GM23338 (cell line): ENCODE measurements around the gene FUT8. TPM values are rescaled to one million over a fixed set of nuclear protein-coding genes. Genes with fewer than 3 reads are reported as not detected.

Source experiments
- ATAC-seq: fragments of 200-7000 bp; cut with Tn5 transposase; 3 replicates; pipeline ENCODE4 v1.9.1; 2020
- DNase-seq: peaks from one replicate; pipeline ENCODE4 v3.0.0-alpha.2; 2015; ENCODE audit warnings: low spot score
- H2AFZ ChIP-seq: fragments of 200-600 bp; sonication (generic); 2 replicates; pipeline ENCODE4 v1.8.0; 2016; ENCODE audit warnings: antibody characterized with exemption, mild to moderate bottlenecking, moderate library complexity
- H3F3A ChIP-seq: fragments of 200-600 bp; sonication (generic); replicated peaks from 2 replicates; pipeline ENCODE4 v1.8.0; 2017; ENCODE audit warnings: antibody characterized with exemption, mixed run types, low read depth
- H3K27ac ChIP-seq: fragments of 200-600 bp; sonication (generic); 2 replicates; pipeline ENCODE4 v1.6.1; 2016; ENCODE audit warnings: low read depth
- H3K27me3 ChIP-seq: fragments of 200-600 bp; sonication (generic); 2 replicates; pipeline ENCODE4 v1.8.0; 2016; ENCODE audit warnings: mild to moderate bottlenecking, mixed run types, moderate library complexity; ENCODE audit not compliant: insufficient read depth
- H3K36me3 ChIP-seq: fragments of 200-600 bp; sonication (generic); 2 replicates; pipeline ENCODE4 v1.8.0; 2016; ENCODE audit warnings: mild to moderate bottlenecking; ENCODE audit not compliant: insufficient read depth
- H3K4me1 ChIP-seq: fragments of 200-600 bp; sonication (generic); 2 replicates; pipeline ENCODE4 v1.8.0; 2016; ENCODE audit warnings: mild to moderate bottlenecking, moderate library complexity; ENCODE audit not compliant: insufficient read depth
- H3K4me2 ChIP-seq: fragments of 200-600 bp; sonication (generic); 2 replicates; pipeline ENCODE4 v1.7.1; 2017; ENCODE audit warnings: mixed run types
- H3K4me3 ChIP-seq: fragments of 200-600 bp; sonication (generic); 2 replicates; pipeline ENCODE4 v1.6.1; 2016; ENCODE audit warnings: mixed run types
- H3K79me2 ChIP-seq: fragments of 200-600 bp; sonication (generic); replicated peaks from 2 replicates; pipeline ENCODE4 v1.8.0; 2017; ENCODE audit warnings: mild to moderate bottlenecking; ENCODE audit not compliant: insufficient read depth
- H3K9me2 ChIP-seq: fragments of 200-600 bp; sonication (generic); 2 replicates; pipeline ENCODE4 v1.8.0; 2017; ENCODE audit not compliant: insufficient read depth
- H4K20me1 ChIP-seq: fragments of 200-600 bp; sonication (generic); replicated peaks from 2 replicates; pipeline ENCODE4 v1.8.0; 2017; ENCODE audit warnings: mild to moderate bottlenecking; ENCODE audit not compliant: insufficient read depth
- H3K27ac Mint-ChIP-seq: 2 replicates; pipeline ENCODE4 v1.8.0; 2020; ENCODE audit warnings: inconsistent platforms, mild to moderate bottlenecking, moderate library complexity, mixed read lengths
- H3K27me3 Mint-ChIP-seq: 3 replicates; pipeline ENCODE4 v1.8.0; 2022; ENCODE audit warnings: low read depth, mild to moderate bottlenecking, moderate library complexity, mixed read lengths, inconsistent platforms; ENCODE audit not compliant: insufficient read depth, poor library complexity
- H3K36me3 Mint-ChIP-seq: 3 replicates; pipeline ENCODE4 v1.8.0; 2021; ENCODE audit warnings: low read depth, mild to moderate bottlenecking, inconsistent platforms, moderate library complexity, mixed read lengths
- H3K4me1 Mint-ChIP-seq: 3 replicates; pipeline ENCODE4 v1.8.0; 2020; ENCODE audit warnings: mild to moderate bottlenecking, inconsistent platforms, mixed read lengths
- H3K4me3 Mint-ChIP-seq: 3 replicates; pipeline ENCODE4 v1.8.0; 2021; ENCODE audit warnings: moderate library complexity, mild to moderate bottlenecking, inconsistent platforms, mixed read lengths
- H3K9me3 Mint-ChIP-seq: 3 replicates; pipeline ENCODE4 v1.8.0; 2020; ENCODE audit warnings: moderate library complexity, mild to moderate bottlenecking, inconsistent platforms, mixed read lengths
- CREB1 ChIP-seq: fragments of 250-450 bp; sonication (Bioruptor Pico); IDR thresholded peaks from 2 replicates; pipeline ENCODE4 v1.5.0; 2020; ENCODE audit warnings: low read depth, mild to moderate bottlenecking, moderate library complexity
- EZH2 ChIP-seq: fragments of 200-600 bp; sonication (generic); IDR thresholded peaks from one replicate; pipeline ENCODE4 v1.8.0; 2017; ENCODE audit warnings: antibody characterized with exemption, mild to moderate bottlenecking, low read depth; ENCODE audit not compliant: unreplicated experiment
- EZH2phosphoT487 ChIP-seq: fragments of 200-600 bp; sonication (generic); IDR thresholded peaks from one replicate; pipeline ENCODE4 v1.8.1; 2018; ENCODE audit warnings: antibody characterized with exemption; ENCODE audit not compliant: unreplicated experiment
- JUNB ChIP-seq: IDR thresholded peaks from one replicate; pipeline ENCODE4 v1.6.1; 2016; ENCODE audit warnings: antibody characterized with exemption; ENCODE audit not compliant: unreplicated experiment
- NANOG ChIP-seq: IDR thresholded peaks from 2 replicates; pipeline ENCODE4 v1.6.1; 2016; ENCODE audit warnings: antibody characterized with exemption, borderline replicate concordance
- POLR2AphosphoS5 ChIP-seq: IDR thresholded peaks from 2 replicates; pipeline ENCODE4 v1.6.1; 2016; ENCODE audit warnings: antibody characterized with exemption, low read depth
- REST ChIP-seq: IDR thresholded peaks from one replicate; pipeline ENCODE4 v1.6.1; 2018; ENCODE audit warnings: antibody characterized with exemption; ENCODE audit not compliant: unreplicated experiment
- STAT1 ChIP-seq: IDR thresholded peaks from one replicate; pipeline ENCODE4 v1.6.1; 2016; ENCODE audit warnings: antibody characterized with exemption; ENCODE audit not compliant: unreplicated experiment
- ZNF114 ChIP-seq: fragments of 250-450 bp; sonication (Bioruptor Pico); IDR thresholded peaks from 2 replicates; pipeline ENCODE4 v1.5.0; 2020; ENCODE audit warnings: mild to moderate bottlenecking, moderate library complexity
- ZNF331 ChIP-seq: fragments of 250-450 bp; sonication (Bioruptor Pico); IDR thresholded peaks from 2 replicates; pipeline ENCODE4 v1.5.0; 2020; ENCODE audit warnings: low read depth, mild to moderate bottlenecking, moderate library complexity
- ZNF462 ChIP-seq: fragments of 250-450 bp; sonication (Bioruptor Pico); IDR thresholded peaks from 2 replicates; pipeline ENCODE4 v1.5.0; 2020; ENCODE audit warnings: mild to moderate bottlenecking, moderate library complexity
- polyA plus RNA-seq: library from polyadenylated mRNA; unstranded; fragments of >200 nt; fragmentation: Nextera tagmentation; extraction: Ambion mirVana; gene quantifications from 2 replicates; pipeline ENCODE4 v1.2.1, GENCODE V29; 2016
- total RNA-seq: library from RNA; depleted of rRNA; stranded (reverse); fragments of >200 nt; shearing (Covaris generic); gene quantifications from 2 replicates; pipeline ENCODE4 v1.2.3, GENCODE V29; 2014
- TF ChIP-seq, protein P1 (sequence below): IDR thresholded peaks from 2 replicates; pipeline ENCODE4 v1.6.1; 2016; ENCODE audit warnings: antibody characterized with exemption

Gene FUT8
- total and polyA plus RNA-seq, 2 experiments from 2014 or later: 8.2 to 23.2 TPM

GRCh38 chr14:65536781-65537423, 124.4 kb downstream of the FUT8 start (continued):
- no peak for TF ChIP-seq POLR2AphosphoS5
- no peak for TF ChIP-seq ZNF462 (CRISPR knock-in tag)
- TF ChIP-seq, protein P1, sequence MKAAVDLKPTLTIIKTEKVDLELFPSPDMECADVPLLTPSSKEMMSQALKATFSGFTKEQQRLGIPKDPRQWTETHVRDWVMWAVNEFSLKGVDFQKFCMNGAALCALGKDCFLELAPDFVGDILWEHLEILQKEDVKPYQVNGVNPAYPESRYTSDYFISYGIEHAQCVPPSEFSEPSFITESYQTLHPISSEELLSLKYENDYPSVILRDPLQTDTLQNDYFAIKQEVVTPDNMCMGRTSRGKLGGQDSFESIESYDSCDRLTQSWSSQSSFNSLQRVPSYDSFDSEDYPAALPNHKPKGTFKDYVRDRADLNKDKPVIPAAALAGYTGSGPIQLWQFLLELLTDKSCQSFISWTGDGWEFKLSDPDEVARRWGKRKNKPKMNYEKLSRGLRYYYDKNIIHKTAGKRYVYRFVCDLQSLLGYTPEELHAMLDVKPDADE: no peak

DNA sequence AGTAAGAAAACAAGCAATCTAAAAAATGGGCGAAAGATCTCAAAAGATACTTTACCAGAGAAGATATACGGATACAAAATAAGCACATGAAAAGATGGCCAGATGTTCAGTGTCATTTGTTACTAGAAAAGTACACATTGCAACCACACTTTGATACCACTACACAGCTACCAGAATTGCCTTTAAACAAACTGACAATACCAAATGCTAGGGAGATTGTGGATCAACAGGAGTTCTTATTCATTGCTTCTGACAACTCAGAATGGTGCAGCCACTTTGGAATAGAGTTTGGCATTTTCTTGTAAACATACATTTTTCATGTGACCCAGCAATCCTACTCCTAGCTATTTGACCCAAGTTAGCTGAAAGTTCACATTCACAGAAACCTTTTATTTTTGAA, 136.3 kb downstream of the FUT8 start:
- peaks cover 29% of the 10 kb centered on the region; the same call in 2 of the 3 replicates for H3K4me1 Mint-ChIP-seq
- ATAC-seq: no peak
- no peak overlapping the region for H3K27ac Mint-ChIP-seq
- Histone ChIP-seq H3F3A (no peaks in the 10 kb centered on the region), H3K79me2 (no peaks in the 10 kb centered on the region), H3K27me3 (no peaks in the 10 kb centered on the region), H4K20me1 (no peaks in the 10 kb centered on the region), H3K4me2 (no peak overlapping the region), H3K36me3 (no peaks in the 10 kb centered on the region), H2AFZ (no peak overlapping the region), H3K4me1 (0 out of 2 replicates have a peak, but pooled peaks cover 8% of the 10 kb centered on the region), H3K9me2 (no peaks in the 10 kb centered on the region), H3K4me3 (no peak overlapping the region), H3K27ac (no peak overlapping the region)
- no peaks in the 10 kb centered on the region for H3K36me3 Mint-ChIP-seq
- H3K9me3 Mint-ChIP-seq: no peaks in the 10 kb centered on the region
- no peak overlapping the region for H3K4me3 Mint-ChIP-seq
- H3K27me3 Mint-ChIP-seq: peaks cover 1% of the 10 kb centered on the region
- DNase-seq: no peak
- TF ChIP-seq NANOG (no peak), JUNB (no peak), STAT1 (no peak), EZH2phosphoT487 (no peak), POLR2AphosphoS5 (no peak), ZNF114 (CRISPR knock-in tag) (no peak), EZH2 (no peak), ZNF331 (CRISPR knock-in tag) (no peak), CREB1 (CRISPR knock-in tag) (no peak), REST (no peak)
- TF ChIP-seq, protein P1: no peak
